HG03354 (cell line): Measurements from ENCODE around the gene TMEM203.

Experiments
- ATAC-seq: cut with Tn5 transposase; IDR thresholded peaks from one replicate; pipeline ENCODE4 v1.9.1; 2021; ENCODE audit warnings: mild to moderate bottlenecking; ENCODE audit not compliant: unreplicated experiment, poor library complexity, severe bottlenecking

The TMEM203 gene

DNA sequence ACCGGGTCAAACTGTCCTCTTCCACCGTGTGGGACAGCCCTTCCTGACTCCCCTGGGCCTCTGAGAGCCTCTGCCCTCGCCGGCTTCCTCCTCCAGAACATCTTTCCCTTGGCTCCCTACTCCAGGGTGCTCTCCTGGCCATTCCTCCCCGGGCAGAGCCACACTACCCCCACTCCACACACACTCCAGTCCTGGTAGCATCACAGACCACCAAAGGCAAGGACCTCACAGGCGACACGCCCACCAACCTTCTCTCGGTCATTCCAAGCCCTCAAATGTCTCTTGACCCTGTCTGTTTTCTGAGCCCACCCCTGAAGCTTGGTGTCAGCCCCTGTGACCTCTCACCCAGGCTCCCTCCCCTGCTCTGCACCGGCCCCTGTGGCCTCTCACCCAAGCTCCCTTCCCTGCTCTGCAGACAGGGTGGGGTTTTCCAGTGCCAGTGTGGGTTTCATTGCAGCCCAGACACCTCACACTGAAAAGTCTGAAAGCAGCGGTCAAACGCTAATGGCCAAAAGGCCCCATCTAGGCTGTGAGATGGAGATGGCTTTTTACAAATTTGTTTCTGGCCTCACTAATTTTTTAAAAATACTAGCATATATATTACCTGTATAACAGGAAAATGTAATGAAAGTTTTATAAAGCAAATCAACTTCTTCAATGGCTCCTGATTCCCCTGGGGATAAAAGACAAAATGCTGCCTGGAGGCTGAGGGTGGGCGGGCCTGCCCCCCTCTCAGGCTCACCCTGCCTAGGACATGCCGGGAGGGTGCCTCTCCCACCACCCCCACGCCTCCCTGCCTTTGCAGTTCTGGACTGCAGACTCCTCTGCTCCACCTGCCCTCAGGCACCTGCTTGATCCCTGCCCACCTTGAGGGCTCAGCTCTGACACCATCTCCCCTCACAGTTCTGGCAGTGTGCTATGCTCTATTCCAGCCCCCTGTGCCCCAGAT is 46.1 kb downstream of the TMEM203 start:
- no peak for ATAC-seq

DNA sequence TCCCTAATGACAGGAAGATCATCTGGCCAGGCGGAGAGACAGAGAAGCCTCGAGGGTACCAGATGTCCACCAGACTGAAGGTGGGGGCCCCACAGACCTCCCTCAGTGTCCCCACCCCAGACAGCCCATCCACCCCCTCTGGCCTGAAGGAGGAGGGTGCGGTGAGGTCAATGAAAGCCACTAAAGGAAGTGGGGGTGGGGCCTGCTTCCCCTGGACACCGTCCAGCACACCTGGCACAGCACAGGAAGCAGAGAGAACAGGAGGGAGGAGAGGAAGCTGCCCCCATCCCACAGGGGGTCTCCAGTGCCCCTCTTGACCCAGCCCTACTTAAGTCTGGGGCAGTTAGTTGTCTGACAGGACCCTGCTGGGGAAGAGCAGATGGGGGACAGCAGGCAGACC is 46.8 kb downstream of the TMEM203 start:
- no peak for ATAC-seq

DNA sequence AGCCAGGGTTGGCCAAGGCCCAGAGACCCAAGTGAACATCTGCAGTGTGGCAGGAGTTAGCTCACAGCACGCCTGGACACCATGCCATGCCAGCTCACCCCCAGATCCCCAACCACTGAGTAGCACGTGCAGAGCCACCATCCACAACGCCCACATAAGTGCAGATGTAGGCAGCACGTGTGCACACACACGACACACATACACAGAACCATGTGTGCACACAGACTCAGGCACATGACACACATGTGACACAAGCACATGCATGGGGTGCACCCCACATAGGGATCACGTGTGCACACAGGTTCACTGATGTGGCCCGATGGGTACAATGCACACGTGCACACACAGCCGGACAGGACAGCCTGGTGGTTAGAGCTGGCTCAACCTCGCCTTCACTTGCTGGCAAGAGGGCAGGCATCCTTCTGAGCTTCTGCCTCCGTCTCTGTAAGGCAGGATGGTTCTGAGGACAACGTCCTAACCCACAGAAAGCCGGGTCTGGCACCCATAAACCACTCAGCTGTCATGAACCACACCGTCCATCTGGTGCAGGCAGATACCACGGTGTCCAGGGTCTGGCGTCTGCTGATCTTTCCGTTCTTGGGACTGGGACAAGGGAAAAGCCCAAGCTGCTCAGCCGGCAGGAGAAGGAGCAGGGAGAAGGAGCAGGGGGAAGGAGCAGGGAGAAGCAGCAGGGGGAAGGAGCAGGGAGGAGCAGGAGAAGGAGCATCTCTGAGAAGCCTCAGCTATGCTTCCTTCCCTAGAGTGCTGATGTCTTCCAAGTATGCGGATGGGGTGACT is 47.6 kb downstream of the TMEM203 start:
- ATAC-seq = no peak

DNA sequence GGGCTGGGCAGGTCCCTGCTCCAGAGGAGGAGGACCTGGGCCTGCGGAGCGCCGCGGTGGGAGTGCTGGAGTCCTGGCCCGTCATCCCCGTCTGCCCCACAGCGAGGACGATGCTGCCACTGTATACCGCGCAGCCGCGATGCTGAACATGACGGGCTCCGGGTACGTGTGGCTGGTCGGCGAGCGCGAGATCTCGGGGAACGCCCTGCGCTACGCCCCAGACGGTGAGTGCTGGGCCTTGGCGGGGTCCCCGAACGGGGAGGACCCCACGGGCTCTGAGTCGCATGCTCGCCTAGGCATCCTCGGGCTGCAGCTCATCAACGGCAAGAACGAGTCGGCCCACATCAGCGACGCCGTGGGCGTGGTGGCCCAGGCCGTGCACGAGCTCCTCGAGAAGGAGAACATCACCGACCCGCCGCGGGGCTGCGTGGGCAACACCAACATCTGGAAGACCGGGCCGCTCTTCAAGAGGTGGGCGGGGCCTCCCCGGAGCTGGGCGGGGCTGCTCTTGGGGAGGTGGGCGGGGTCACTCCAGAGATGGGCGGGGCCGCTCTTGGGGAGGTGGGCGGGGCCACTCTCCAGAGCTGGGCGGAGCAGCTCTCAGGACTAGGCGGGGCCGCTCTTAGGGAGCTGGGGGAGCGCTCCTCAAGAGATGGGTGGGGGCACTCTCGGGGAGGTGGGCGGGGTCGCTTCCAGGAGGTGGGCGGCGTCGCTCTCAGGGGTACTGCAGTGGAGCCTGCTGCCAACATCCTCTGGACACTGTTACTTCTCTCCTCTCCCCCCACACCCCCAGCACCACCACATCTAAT is 48.7 kb downstream of the TMEM203 start:
- no peak for ATAC-seq
